Caki2 (cell line): ENCODE data around the gene USH2A. TPM values are rescaled to one million over a fixed set of nuclear protein-coding genes. Genes with fewer than 3 reads are reported as not detected.

ENCODE experiments used
- DNase-seq: peaks from one replicate; pipeline ENCODE4 v3.0.0-alpha.2; 2015; ENCODE audit warnings: low read depth
- in situ Hi-C: cut with HindIII; loops from 2 replicates; pipeline ENCODE4 v1.10.0; 2016; ENCODE audit warnings: low sequenced_read_pairs, low pct_unique_long_range_greater_than_20kb, mixed read lengths
- total RNA-seq: library from RNA; depleted of rRNA; stranded (reverse); fragments of >200 nt; shearing (Covaris generic); gene quantifications from 2 replicates; pipeline ENCODE4 v1.2.3, GENCODE V29; 2014; ENCODE audit warnings: low replicate concordance; rRNA removed

The USH2A gene, protein sequence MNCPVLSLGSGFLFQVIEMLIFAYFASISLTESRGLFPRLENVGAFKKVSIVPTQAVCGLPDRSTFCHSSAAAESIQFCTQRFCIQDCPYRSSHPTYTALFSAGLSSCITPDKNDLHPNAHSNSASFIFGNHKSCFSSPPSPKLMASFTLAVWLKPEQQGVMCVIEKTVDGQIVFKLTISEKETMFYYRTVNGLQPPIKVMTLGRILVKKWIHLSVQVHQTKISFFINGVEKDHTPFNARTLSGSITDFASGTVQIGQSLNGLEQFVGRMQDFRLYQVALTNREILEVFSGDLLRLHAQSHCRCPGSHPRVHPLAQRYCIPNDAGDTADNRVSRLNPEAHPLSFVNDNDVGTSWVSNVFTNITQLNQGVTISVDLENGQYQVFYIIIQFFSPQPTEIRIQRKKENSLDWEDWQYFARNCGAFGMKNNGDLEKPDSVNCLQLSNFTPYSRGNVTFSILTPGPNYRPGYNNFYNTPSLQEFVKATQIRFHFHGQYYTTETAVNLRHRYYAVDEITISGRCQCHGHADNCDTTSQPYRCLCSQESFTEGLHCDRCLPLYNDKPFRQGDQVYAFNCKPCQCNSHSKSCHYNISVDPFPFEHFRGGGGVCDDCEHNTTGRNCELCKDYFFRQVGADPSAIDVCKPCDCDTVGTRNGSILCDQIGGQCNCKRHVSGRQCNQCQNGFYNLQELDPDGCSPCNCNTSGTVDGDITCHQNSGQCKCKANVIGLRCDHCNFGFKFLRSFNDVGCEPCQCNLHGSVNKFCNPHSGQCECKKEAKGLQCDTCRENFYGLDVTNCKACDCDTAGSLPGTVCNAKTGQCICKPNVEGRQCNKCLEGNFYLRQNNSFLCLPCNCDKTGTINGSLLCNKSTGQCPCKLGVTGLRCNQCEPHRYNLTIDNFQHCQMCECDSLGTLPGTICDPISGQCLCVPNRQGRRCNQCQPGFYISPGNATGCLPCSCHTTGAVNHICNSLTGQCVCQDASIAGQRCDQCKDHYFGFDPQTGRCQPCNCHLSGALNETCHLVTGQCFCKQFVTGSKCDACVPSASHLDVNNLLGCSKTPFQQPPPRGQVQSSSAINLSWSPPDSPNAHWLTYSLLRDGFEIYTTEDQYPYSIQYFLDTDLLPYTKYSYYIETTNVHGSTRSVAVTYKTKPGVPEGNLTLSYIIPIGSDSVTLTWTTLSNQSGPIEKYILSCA (N-terminal part only)
- not detected in 2 replicates for total RNA-seq

DNA sequence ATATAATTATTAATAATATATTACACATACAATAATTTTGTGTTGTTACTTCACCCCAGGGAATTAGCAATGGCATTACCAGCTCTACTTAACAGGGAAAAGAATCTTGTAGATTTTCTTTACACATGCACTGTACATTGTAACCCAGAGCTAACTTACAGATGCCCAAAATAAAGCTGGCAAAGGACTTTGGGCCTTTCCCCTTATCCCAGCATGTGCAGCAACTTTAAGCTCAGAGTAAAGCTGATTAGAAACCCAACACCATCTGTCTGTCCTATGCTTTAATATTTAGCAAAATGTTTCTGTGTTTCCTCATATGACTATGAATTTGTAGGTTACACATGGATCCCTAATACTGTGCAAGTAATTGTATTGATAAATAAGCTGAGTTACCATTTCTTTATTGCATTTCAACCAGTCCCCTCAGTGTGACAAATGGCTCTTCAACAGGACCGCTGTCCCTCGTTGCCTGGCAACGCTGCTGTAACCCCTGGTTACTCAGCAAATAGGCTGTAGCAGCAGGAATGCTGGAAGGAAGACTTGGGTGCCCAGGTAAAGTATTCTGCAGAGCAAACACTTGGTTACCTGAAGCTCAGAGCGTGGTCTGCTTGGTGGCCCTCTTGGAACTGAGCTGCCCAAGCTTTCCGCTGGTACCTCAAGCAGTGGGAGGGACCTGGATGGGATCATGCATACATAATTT is at the start of gene USH2A:
Gene USH2A (minus strand): TSS at position 628 of the 700 bp plus-strand sequence. CDS start 1,112 bp downstream, outside the sequence.
- in situ Hi-C loops = no loop called here
- no peak for DNase-seq

DNA sequence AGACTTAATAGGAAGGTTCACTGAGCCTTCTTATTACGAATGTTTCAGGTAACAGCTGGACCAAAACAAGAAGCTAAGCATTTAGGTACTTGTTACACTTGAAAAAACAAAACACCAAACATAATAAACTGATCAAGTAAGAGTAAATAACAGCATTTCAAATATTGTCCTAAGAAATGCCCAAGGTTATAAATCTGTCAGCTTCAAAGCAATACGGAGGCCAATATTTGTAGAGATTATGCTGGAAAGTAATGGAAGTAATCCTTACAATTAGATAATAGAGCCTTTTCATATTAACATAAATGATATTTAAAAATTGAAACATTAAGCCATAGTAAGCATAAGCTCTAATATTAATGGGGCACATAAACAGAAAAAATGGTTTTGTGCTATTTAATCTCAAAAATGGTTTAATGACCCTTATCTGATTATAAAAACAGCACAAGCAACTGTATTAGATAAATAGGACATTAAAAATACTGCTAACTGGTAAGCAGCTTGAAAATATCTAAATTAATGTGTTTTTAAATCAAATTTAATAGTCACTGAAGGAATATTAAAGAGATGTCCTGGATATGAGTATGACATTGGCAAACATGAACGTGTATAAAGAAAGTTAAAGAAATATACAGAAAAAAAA is 43.0 kb upstream of the USH2A start:
- in situ Hi-C loops = no loop called here
- no peak for DNase-seq

DNA sequence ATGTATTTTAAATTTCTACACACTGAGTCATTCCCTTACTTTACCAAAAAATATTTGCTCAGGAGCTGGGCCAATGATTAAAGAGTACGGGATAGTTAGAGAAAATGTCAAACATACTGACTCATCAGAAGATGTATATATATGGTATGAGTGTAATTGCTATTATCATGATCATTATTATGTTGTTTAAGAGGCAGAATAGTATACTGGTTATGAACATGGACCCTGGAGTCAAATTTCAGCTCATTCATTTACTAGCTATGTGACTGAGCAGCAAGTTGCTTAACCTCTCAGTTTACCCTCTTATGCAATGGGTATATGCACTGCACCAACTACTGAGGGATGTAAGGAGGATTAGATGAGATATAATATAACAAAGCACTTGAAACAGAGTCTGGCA is 41.2 kb upstream of the USH2A start:
- DNase-seq = peak; percentile 88
- in situ Hi-C loops = no loop called here

DNA sequence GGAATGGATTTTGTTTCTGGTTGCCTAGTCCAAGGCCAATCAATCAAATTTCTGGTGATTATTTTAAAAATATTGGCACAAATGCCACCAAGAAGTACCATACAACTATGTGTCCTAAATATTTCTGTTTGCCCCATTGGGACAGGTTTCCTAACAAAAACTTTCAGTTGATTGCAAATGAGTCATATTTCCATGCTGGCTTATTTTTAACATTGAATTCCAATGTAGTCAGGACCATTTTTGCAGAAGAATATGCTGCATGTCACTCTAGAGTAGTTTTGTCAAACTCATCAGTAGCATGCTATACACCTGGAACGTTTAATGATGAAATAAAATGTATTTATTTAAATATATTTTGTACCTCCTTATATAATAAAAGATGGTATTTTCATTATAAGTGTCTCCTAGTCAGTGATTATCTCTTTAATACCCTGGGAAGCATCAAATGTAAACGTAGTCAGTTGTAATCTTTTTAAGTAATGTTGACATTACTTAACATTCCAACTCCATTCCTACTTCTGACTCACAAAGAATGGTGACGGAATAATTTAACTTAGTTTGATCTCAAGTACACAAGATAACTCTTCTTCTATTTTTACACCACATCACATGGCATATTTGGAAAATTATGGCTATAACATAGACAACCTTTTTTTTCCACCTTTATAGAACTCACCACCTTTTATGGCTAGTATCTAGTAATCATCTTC is 39.0 kb upstream of the USH2A start:
- DNase-seq = peak; percentile 25
- in situ Hi-C loops = no loop called here

DNA sequence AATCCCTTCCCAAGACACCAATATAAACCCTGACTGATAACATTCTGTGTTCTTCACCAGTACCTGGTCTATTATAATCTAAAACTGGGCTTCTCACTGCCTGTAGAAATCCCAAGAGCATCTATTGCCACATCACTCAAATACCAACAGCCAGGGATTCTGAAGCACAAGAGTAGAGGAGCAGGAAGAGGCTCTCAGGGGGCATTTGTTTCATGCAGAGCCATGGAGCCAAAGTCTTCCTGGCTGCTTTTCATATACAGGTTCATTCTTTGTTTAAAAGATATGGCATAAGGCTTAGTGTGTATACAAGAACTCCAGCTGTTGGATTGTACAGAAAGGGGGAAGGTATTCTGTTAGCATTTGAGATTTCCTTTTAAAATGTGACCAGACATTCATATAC is 38.2 kb upstream of the USH2A start:
- DNase-seq = no peak
- in situ Hi-C loops = no loop called here

DNA sequence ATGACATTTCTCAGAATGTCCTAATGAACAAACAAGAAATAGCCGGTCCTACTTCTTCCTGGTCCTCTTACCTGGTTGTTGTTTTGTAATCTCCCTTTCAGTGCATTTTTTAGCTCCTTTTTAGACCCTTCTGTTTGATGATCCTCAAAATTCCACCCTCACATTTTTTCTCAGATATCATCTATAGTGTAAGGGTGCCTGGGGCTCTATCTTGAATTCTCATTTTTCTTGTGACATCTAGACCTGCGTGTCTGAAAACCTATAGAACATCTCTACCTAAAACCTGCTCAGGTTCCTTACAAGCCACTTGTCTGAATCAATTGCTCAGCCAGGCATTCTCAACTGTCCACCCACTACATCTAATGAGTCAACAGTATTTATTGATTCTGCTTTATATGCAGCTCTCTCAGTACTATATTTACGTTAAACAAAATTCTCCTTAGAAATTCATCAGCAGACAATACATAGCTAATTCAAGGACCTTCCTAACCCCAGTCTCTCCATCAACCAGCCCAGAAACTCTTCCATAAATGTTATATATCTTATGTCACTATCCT is 36.5 kb upstream of the USH2A start:
- DNase-seq = no peak
- in situ Hi-C loops = no loop called here

DNA sequence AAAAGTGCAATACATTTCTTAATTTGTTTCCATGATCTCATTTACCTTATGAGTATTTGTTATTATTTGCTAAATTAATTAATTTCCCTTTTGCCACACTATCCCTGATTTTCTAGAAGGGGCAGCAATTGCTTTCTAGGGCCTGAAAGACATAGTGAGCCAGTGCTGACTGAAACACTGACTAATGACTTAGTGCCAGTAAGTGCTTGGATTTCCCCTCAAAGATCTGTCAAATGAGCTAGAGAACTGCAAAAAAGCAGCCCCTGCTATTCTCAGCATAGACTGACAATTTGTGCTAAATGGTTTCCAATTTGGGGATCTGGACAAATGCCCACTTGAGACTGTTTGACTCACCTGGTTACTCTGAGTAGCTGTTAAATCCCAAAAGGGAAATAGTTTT is 35.6 kb upstream of the USH2A start:
- in situ Hi-C loops = no loop called here
- no peak for DNase-seq

DNA sequence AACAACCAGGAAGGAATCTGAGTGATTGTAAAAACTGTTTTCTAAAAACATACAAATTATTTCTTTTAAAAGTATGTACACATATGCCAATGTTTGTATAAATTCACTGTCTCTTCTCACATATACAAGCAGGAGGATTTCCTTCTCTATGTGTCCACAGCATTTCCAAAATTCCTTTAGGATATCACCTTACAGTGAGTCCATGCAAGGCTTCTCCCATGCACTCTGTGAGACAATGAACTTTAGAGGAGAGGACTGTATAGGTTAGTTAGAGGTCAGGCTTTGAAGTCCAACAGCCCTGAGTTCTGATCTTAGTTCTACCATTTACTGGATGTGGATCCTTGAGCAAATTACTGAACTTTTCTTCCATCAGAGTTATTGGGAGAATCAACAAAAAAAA is 34.1 kb upstream of the USH2A start:
- in situ Hi-C loops = no loop called here
- DNase-seq = no peak

DNA sequence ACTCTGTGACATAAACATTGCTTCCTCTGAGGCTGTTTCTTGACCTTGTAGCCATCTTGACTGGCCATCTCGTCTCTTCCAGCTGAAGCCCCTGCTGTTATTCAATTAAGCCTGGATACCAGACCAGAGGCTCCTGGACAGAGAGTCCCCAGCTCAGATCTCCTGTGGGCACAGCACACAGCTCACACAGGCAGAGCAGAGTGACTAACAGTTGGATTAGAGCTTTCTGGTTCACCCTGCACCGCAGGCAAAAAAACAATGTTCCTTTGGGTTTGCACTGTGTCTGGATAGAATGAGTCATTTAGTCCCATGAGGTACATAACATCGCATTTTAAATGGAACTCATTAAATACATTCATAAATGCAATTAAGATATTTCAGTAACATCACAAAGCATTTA is 33.4 kb upstream of the USH2A start:
- DNase-seq = no peak
- in situ Hi-C loops = no loop called here

DNA sequence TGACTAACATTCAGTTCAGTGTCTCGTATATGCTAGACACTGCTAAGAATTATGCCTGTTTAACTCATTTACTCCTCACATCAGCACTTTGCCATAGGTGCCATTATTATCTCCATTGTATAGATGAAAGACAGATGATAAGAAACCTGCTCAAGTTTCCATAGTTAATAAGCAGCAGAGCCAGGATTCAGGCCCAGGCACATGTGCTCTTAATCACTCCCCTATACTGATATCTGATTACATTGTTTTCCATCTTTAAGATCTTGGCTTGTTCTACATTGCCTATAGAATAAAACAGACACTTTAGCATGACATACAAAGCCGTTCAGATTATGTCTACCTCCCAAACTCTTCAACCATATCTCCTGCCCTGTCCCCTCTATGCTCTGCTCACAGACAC is 30.5 kb upstream of the USH2A start:
- in situ Hi-C loops = no loop called here
- DNase-seq = no peak

DNA sequence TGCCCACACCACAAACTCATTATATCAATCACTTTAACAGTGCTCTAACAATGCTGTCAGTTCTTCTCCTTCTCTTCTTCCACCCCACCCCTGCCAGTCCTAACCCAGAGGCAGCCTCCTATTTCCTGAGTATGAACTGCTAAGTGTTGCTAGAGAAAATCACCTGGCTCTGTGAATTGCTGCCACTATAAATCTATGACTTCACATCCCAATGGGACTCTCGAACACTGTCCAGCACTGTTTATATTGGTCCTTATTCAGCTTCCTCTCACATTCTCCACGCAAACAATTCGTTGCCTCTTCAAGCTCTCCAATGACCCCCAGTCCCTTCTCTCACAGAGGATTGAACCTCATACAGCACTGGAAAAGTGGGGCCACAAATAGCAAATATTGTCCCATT is 27.0 kb upstream of the USH2A start:
- DNase-seq = no peak
- in situ Hi-C loops = no loop called here

DNA sequence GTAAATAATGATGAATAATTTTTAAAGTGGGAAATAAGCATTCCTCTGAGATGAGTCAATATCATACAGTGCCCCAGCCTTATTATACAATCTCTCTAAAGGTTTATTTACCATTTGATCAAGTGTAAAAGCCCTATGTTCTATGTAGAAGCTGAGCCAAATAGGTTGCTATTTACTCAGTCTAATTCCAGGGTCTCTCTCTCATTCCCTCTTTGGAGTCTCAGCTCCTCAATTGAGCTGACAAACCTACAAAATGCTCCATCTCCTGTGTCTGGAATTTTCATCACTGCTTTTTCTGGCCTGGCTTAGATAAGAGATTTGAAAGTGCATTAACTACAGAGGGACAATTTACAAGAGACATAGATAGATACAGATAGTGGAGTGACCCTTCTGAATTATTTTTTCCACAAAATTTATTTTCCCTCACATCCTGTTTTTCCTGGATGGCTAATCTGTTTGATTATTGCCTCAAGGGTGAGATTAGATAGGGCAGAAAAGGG is 24.8 kb upstream of the USH2A start:
- DNase-seq = peak; percentile 12
- in situ Hi-C loops = no loop called here

DNA sequence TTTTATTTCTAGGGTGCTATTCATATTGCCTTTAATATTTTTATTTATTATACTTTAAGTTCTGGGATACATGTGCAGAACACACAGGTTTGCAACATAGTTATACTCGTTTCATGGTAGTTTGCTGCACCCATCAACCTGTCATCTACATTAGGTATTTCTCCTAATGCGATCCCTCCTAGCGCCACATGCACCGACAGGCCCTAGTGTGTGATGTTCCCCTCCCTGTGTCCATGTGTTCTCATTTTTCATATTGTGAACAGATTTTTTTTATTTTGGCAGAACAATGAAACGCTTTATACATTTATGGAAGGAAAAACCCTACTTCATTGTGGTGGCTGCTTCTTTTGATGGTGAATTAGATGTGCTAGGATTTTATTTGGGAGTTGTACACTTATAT is 14.4 kb upstream of the USH2A start:
- in situ Hi-C loops = no loop called here

DNA sequence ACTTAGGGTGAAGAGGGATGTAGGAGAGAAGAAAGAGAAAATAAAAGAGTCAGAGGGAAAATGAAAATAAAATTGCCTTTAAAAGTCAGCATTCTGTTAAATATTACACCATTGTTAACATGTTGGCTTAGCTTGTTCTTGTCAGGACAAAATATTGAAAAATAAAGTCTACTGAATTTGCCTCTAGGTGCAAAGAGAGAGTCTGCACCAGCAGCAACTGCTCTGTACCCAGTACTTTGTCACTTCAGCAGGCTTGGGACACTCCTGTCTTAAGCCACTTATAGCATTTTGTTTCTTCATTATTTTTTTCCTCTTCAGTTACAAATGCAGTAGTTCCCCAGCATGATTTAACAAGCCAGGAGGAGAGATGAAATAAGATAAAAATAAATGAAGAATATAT is 11.0 kb upstream of the USH2A start:
- no peak for DNase-seq
- in situ Hi-C loops = no loop called here

More for the DNA sequence above, 14.4 kb upstream of the USH2A start:
- no peak for DNase-seq

DNA sequence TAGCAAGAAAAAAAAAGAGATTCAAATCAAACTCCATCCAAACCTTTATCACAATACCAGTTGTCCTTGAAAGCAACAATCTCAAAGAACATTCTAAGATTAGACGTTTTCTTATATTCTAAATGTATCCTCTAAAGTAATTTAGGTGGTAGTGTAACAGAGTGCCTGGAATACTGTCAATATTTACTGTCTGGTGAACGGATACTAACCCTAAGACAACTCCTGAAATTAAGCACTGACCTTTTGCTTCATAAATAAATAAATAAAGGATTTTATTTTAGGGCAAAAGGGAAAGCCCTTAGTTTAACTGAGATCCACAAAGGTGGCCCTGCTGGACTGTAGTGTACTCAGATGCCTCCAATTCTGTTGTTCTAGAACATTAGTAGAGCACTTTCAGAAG is 9.9 kb upstream of the USH2A start:
- in situ Hi-C loops = no loop called here
- DNase-seq = no peak

DNA sequence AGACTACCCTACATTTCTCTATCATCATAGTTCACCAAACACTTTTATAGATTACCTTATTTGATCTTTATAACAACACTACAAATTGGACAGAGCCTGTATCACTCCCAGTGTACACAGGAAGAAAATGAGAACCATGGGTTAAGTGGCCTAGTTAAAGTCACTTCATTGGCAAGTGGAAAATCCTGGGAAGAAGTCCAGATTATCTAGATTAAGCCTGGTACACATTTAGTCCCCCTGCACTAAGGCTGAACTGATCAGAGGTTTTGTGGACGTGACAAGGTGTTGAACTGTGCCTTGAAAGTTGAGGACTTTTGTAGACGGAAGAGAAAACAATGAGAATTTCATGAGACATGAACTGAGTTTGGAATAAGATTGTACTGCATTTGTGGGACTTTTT is 7.5 kb upstream of the USH2A start:
- in situ Hi-C loops = no loop called here
- no peak for DNase-seq

DNA sequence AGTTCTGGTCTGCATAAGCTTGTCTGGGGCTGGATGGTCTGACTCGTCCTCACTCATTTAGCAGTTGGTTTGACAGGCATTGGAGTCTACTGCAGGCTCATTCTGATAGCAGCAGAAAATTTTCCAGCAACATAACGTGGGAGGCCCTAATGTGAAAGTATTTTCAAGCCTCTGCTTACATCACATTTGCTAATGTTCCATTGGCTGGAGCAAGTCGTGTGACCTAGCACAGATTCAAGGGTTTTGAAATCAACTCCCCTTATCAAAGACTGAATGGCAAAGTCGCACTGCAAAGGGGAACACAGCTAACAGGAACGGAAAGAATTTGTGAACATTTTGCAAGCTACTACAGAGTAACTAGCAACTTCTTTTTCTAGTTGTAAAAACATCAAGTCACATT is 2.3 kb upstream of the USH2A start:
- DNase-seq = no peak
- in situ Hi-C loops = no loop called here
